Measurements from ENCODE around the gene GJD2.

The GJD2 gene

DNA sequence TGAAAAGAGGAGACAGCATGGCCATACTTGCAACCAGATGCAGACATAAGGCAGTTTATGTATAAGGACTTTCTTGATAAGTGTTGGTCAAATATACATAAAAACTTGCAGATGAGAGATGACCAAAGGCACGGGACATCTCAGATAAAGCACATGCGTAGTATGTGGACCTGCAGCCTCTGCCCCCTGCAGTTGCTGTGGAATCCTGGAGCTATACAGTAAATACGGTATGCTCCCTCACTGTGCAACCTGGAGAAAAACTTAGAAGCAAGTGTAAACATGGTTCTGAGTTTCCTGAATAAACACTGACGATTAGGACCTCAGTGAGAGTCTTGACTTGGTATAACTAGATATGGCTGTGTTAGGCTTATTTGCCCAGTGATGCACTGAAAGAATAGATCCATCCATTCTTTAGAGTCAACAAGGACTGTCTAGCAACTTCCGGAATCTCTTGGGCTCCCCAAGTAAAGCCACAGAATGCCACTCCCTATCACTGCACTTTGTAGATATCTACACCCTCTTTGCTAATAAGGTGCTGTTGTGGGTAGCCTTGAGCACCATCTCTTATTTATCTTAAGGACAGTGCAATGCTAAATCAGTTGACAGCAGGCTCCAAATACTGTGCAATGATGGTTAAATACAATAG lies 40.2 kb downstream of the GJD2 start:
- DNase-seq (ENCODE audit: extremely low read depth, low read depth) = no peak
- H3K4me3 ChIP-seq (replicated peaks; ENCODE audit: low read depth, low read length) = no peak overlapping the region
- no peak for TF ChIP-seq CTCF (IDR thresholded peaks at IDR 0.05; ENCODE audit: low read depth, low read length, missing control alignments)

- no peak for DNase-seq (ENCODE audit: extremely low read depth, low read depth)
Observed at GRCh38 chr15:34713635-34714034, 41.2 kb downstream of the GJD2 start.

GRCh38 chr15:34709866-34710265 lies 44.9 kb downstream of the GJD2 start:
- no peak for DNase-seq (ENCODE audit: extremely low read depth, low read depth)
- H3K4me3 ChIP-seq (replicated peaks; ENCODE audit: low read depth, low read length) = no peak overlapping the region
- TF ChIP-seq CTCF (IDR thresholded peaks at IDR 0.05; ENCODE audit: low read depth, low read length, missing control alignments) = no peak

More at GRCh38 chr15:34713635-34714034, 41.2 kb downstream of the GJD2 start:
- TF ChIP-seq CTCF (IDR thresholded peaks at IDR 0.05; ENCODE audit: low read depth, low read length, missing control alignments) = no peak
- no peak overlapping the region for H3K4me3 ChIP-seq (replicated peaks; ENCODE audit: low read depth, low read length)

GRCh38 chr15:34708422-34708821 lies 46.4 kb downstream of the GJD2 start:
- peak; percentile 92 for TF ChIP-seq CTCF (IDR thresholded peaks at IDR 0.05; ENCODE audit: low read depth, low read length, missing control alignments)
- no peak overlapping the region for H3K4me3 ChIP-seq (replicated peaks; ENCODE audit: low read depth, low read length)
- DNase-seq (ENCODE audit: extremely low read depth, low read depth) = peak; percentile 20

GRCh38 chr15:34701536-34701935 lies 53.3 kb downstream of the GJD2 start:
- no peak for TF ChIP-seq CTCF (IDR thresholded peaks at IDR 0.05; ENCODE audit: low read depth, low read length, missing control alignments)
- DNase-seq (ENCODE audit: extremely low read depth, low read depth) = no peak
- H3K4me3 ChIP-seq (replicated peaks; ENCODE audit: low read depth, low read length) = no peak overlapping the region
